Heart left ventricle (tissue), 16 donors: ENCODE measurements around the gene IGF2BP1. TPM values are rescaled to one million over a fixed set of nuclear protein-coding genes. Genes with fewer than 3 reads are reported as not detected.
"Not testable (repeated sequence)": the region's sequence is repeated elsewhere in the genome, so short reads cannot be mapped to it uniquely, and the experiment has no call there.

Source experiments
- ATAC-seq, 4 donors: fragments of 200-7000 bp; cut with Tn5 transposase; one replicate each; pipeline ENCODE4 v1.9.1; 2020 to 2022; ENCODE audit warnings: moderate library complexity in 4 of 4, mild to moderate bottlenecking in 3 of 4, moderate number of reproducible peaks in 1 of 4
- DNase-seq, 5 donors: peaks; one replicate each; pipeline ENCODE4 v3.0.0-alpha.2; 2020
- H3K27ac ChIP-seq, 12 donors: fragments of 200-600 bp; sonication (generic) in 4 of 12; one replicate each; pipeline versions ENCODE4 v1.5.0 to v1.8.0; 2016 to 2022; ENCODE audit warnings: mild to moderate bottlenecking in 2 of 12
- H3K27me3 ChIP-seq, 9 donors: fragments of 200-600 bp; sonication (generic) in 2 of 9; one replicate each; pipeline versions ENCODE4 v1.5.1 to v1.8.0; 2016 to 2022; ENCODE audit warnings: mild to moderate bottlenecking in 3 of 9
- H3K36me3 ChIP-seq, 9 donors: fragments of 200-600 bp; sonication (generic) in 2 of 9; one replicate each; pipeline versions ENCODE4 v1.5.0 to v1.8.0; 2018 to 2022; ENCODE audit warnings: mild to moderate bottlenecking in 2 of 9
- H3K4me1 ChIP-seq, 12 donors: fragments of 200-600 bp; sonication (generic) in 4 of 12; one replicate each; pipeline versions ENCODE4 v1.5.0 to v1.8.0; 2016 to 2022; ENCODE audit warnings: mild to moderate bottlenecking in 3 of 12
- H3K4me3 ChIP-seq, 12 donors: fragments of 200-600 bp; sonication (generic) in 4 of 12; one replicate each; pipeline versions ENCODE4 v1.5.0 to v1.8.0; 2017 to 2022; ENCODE audit warnings: mild to moderate bottlenecking in 9 of 12, moderate library complexity in 4 of 12
- H3K9me3 ChIP-seq, 12 donors: fragments of 200-600 bp; sonication (generic) in 4 of 12; one replicate each; pipeline versions ENCODE4 v1.5.0 to v1.8.0; 2016 to 2022; ENCODE audit warnings: mild to moderate bottlenecking in 1 of 12
- POLR2A ChIP-seq, 2 donors: fragments of 450-650 bp; IDR thresholded peaks; one replicate each; pipeline ENCODE4 v1.6.1; 2017; ENCODE audit warnings: antibody characterized with exemption in 2 of 2, mild to moderate bottlenecking in 2 of 2, moderate library complexity in 2 of 2
- WGBS, 4 donors: extraction: QIAGEN DNeasy Blood & Tissue Kit in 2 of 4; methylation state at CpG; one replicate each; pipeline versions ENCODE4 v1.1.5 to v1.1.7; 2013 to 2018; 5-methylcytosine and 5-hydroxymethylcytosine counted together
- intact Hi-C, 10 donors: fragments of 100-400 bp; cut with DNase I; formaldehyde crosslinking; loops; one replicate each; pipeline versions ENCODE4 v1.11.1 to v1.14.2; 2022
- polyA plus RNA-seq, 2 donors: library from polyadenylated mRNA; stranded (reverse); fragments of 200-250 nt; gene quantifications; one replicate each; pipeline ENCODE4 v1.2.3, GENCODE V29; 2013
- total RNA-seq, 9 donors: library from RNA; depleted of rRNA in 2 of 9; stranded (reverse); fragments of >200 nt in 2 of 9; fragmentation: NEBNext Ultra II Directional in 3 of 9; extraction: Animal tissue kit (Norgen Biotek cat#: 25700) in 3 of 9; gene quantifications; one replicate each; pipeline versions ENCODE4 v1.1.0 to v1.2.4, GENCODE V29; 2016 to 2023
- TF ChIP-seq, protein P1 (sequence below), 12 donors: fragments of 200-600 bp; sonication (generic) in 4 of 12; IDR thresholded peaks; one replicate each; pipeline versions ENCODE4 v1.5.0 to v1.8.0; 2018 to 2022; ENCODE audit warnings: antibody characterized with exemption in 12 of 12, mild to moderate bottlenecking in 5 of 12
- donor health status: ischemic (EF 13 %, LVEDD 7.1; RV severe dilation, severe dysfunction).
- donor health status: healthy with polysubstance abuse.
- donor health status: DM: no; HTN: yes; CAD: no.
- donor health status: DM: no; HTN: no; CAD: no.
- donor health status: ischemic (EF 25% LVEDD 6.9; RV normal size, moderate dysfunction).
- donor health status: ischemic (EF 25% LVEDD 5.7; RV mildly dilated, moderate dysfunction).
- donor health status: healthy.
- donor health status: DM: yes; HTN: yes; CAD: no.
- donor health status: ischemic (EF 35%, LVEDD 5.7; RV mildly dilated, moderate dysfunction).
- donor health status: nonischemic (EF 11% LVEDD 7.7; RV severe dilation, severe dysfunction).
- donor health status: DM: yes; HTN: yes; CAD: no.
- donor health status: PGD.
- donor health status: ischemic (EF 29% LVEDD 5.4; RV normal size, mild dysfunction).
- donor health status: nonischemic (EF 23%, LVEDD 6.1; RV moderate dilation, normal function).

IGF2BP1 gene
- total and polyA plus RNA-seq, 11 donors, result 0.01 TPM; not detected in 10

DNA sequence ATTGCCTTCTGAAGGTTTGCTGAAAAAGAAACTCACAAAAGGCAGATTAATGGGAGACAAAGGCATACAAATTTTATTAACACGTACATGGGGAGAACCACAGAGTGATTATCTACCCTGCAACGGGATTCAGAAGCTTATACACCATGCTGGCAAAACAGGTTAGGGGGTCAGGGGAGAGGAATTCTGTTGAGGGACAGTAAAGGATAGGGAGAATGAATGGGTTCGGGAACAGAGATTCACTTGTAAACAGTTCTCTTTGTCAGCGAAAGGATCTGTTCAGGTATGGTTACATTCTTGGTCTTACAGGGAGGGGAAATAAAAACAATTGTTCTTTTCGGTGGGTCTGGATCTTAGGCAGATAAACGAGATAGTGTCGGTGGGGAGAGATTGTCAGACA lies 81.1 kb downstream of the IGF2BP1 start:
- intact Hi-C loops, result no loop called here
- no peak overlapping the region for H3K27ac ChIP-seq
- DNase-seq (no peak), ATAC-seq (no peak)
- no peaks in the 10 kb centered on the region for H3K36me3 ChIP-seq
- peaks cover 0 to 33% (median under 1%) of the 10 kb centered on the region in 9 donors for H3K27me3 ChIP-seq
- no peaks in the 10 kb centered on the region for H3K4me1 ChIP-seq
- H3K9me3 ChIP-seq, result no peaks in the 10 kb centered on the region
- no peak overlapping the region for H3K4me3 ChIP-seq
- 77 to 79% (median 79%) methylated on average over 7 of the region's 7 CpGs for WGBS, 4 donors
- TF ChIP-seq, protein P1, sequence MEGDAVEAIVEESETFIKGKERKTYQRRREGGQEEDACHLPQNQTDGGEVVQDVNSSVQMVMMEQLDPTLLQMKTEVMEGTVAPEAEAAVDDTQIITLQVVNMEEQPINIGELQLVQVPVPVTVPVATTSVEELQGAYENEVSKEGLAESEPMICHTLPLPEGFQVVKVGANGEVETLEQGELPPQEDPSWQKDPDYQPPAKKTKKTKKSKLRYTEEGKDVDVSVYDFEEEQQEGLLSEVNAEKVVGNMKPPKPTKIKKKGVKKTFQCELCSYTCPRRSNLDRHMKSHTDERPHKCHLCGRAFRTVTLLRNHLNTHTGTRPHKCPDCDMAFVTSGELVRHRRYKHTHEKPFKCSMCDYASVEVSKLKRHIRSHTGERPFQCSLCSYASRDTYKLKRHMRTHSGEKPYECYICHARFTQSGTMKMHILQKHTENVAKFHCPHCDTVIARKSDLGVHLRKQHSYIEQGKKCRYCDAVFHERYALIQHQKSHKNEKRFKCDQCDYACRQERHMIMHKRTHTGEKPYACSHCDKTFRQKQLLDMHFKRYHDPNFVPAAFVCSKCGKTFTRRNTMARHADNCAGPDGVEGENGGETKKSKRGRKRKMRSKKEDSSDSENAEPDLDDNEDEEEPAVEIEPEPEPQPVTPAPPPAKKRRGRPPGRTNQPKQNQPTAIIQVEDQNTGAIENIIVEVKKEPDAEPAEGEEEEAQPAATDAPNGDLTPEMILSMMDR (IDR thresholded peaks at IDR 0.05), result no peak
- TF ChIP-seq POLR2A (IDR thresholded peaks at IDR 0.05), result no peak

DNA sequence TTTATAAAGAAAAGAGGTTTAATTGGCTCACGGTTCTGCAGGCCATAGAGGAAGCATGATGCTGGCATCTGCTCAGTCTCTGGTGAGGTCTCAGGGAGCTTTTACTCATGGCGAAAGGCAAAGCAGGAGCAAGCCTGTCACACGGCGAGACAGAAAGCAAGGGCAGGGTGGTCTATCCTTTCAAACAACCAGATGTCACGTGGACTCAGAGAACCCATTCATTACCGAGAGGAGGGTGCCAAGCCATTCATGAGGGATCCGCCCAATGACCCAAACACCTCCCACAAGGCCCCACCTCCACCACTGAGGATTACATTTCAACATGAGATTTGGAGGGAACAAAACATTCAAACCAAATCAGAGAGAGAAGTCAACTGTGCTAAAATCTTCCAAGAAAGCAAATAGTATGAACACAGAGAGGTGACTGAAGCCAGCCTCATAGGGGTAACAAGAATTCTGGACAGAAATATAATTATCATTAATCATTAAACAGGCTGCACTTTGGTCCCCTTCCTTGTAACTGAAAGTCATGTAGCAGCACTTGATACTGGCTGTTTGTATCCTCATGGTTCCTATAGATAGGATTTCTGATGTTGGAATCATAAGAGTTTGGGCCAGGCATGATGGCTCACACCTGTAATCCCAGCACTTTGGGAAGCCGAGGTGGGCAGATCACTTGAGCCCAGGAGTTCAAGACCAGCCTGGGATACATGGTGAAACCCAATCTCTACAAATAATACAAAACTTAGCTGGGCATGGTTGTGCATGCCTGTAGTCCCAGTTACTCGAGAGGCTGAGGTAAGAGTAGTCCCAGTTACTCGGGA lies 82.9 kb downstream of the IGF2BP1 start:
- no peaks in the 10 kb centered on the region for H3K36me3 ChIP-seq
- peaks cover 0 to 38% (median 0%) of the 10 kb centered on the region in 9 donors for H3K27me3 ChIP-seq
- intact Hi-C loops, result no loop called here
- WGBS, 4 donors, result 82 to 89% (median 84%) methylated on average over 10 of the region's 10 CpGs
- ATAC-seq (no peak), DNase-seq (no peak)
- H3K4me3 ChIP-seq, result no peak overlapping the region
- no peaks in the 10 kb centered on the region for H3K9me3 ChIP-seq
- no peak overlapping the region for H3K27ac ChIP-seq
- no peak for TF ChIP-seq POLR2A (IDR thresholded peaks at IDR 0.05)
- TF ChIP-seq, protein P1 (IDR thresholded peaks at IDR 0.05), result no peak
- no peaks in the 10 kb centered on the region for H3K4me1 ChIP-seq

DNA sequence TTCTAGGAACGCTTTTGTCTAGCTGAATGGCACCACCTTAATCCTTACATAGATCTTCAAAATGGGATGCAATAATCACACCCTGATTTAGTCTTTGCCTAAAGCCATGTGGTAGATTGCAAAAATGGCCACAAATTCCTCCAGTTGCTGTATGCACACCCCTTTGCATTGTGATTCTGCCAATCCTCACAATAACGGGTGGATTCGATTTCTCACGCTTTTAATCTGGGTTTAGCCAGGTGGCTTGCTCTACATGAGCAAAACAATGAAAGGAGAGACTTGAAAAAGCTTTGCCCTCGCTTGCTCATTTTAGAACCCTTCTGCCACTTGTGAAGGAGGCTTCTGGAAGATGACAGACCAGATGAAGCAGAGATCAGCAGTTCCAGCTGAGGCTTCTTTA lies 85.0 kb downstream of the IGF2BP1 start:
- Histone ChIP-seq H3K27me3 (peaks cover 0 to 42% (median 5%) of the 10 kb centered on the region in 9 donors), H3K36me3 (no peaks in the 10 kb centered on the region), H3K9me3 (no peaks in the 10 kb centered on the region), H3K4me1 (no peaks in the 10 kb centered on the region), H3K4me3 (no peak overlapping the region), H3K27ac (no peak overlapping the region)
- TF ChIP-seq POLR2A (IDR thresholded peaks at IDR 0.05), result no peak
- TF ChIP-seq, protein P1 (IDR thresholded peaks at IDR 0.05), result no peak
- no peak for DNase-seq
- intact Hi-C loops, result no loop called here
- WGBS, 4 donors, result 77 to 84% (median 80%) methylated on average over 5 of the region's 5 CpGs
- no peak for ATAC-seq

DNA sequence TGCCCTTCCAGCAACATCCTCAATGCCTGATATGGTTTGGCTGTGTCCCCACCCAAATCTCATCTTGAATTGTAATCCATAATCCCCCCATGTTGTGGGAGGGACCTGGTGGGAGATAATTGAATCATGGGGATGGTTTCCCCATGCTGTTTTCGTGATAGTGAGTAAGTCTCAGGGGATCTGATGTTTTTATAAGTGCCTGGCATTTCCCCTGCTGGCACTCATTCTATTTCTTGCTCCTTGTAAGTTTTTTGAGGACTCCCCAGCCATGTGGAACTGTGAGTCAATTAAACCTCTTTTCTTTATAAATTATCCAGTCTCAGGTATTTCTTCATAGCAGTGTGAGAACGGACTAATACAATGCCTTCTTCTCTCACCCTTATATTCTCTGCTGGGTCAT lies 87.9 kb downstream of the IGF2BP1 start:
- H3K4me3 ChIP-seq, H3K4me1 ChIP-seq, ATAC-seq, H3K27ac ChIP-seq, H3K9me3 ChIP-seq, DNase-seq, intact Hi-C loops, H3K36me3 ChIP-seq: not testable (repeated sequence)
- H3K27me3 ChIP-seq, result peaks cover 0 to 44% (median 7%) of the 10 kb centered on the region in 9 donors
- WGBS, 4 donors, result 48 to 67% (median 57%) methylated on average over 2 of the region's 2 CpGs
